ENCODE results near the gene KLHDC8A.
"Not testable (repeated sequence)": the region's sequence is repeated elsewhere in the genome, so short reads cannot be mapped to it uniquely, and the experiment has no call there.

The KLHDC8A gene

GRCh38 chr1:205370780-205371179 is 14.1 kb upstream of the KLHDC8A start:
- DNase-seq, result no peak

GRCh38 chr1:205369701-205370123 is 13.0 kb upstream of the KLHDC8A start:
- peak; percentile 66 for DNase-seq

- no peak for DNase-seq
These were observed 11.8 kb upstream of the KLHDC8A start for GRCh38 chr1:205368478-205368877.

GRCh38 chr1:205365945-205366463 is 9.3 kb upstream of the KLHDC8A start:
- no peak for DNase-seq

- DNase-seq, result not testable (repeated sequence)
These were observed 8.4 kb upstream of the KLHDC8A start for GRCh38 chr1:205365086-205365485.

- no peak for DNase-seq
These were observed 4.2 kb upstream of the KLHDC8A start for GRCh38 chr1:205360891-205361290.

- no peak for DNase-seq
These were observed 3.2 kb upstream of the KLHDC8A start for GRCh38 chr1:205359771-205360565.

GRCh38 chr1:205358579-205358978 is 1.9 kb upstream of the KLHDC8A start:
- DNase-seq, result no peak

GRCh38 chr1:205357567-205357966 is 845 bp upstream of the KLHDC8A start:
- DNase-seq, result no peak

GRCh38 chr1:205355075-205355453 is 1.7 kb downstream of the KLHDC8A start:
- DNase-seq, result no peak

GRCh38 chr1:205354259-205355074 is 2.3 kb downstream of the KLHDC8A start:
- peak; percentile 75 for DNase-seq

- no peak for DNase-seq
These were observed 3.1 kb downstream of the KLHDC8A start for GRCh38 chr1:205353612-205354011.

GRCh38 chr1:205353191-205353590 is 3.5 kb downstream of the KLHDC8A start:
- no peak for DNase-seq

GRCh38 chr1:205351984-205352713 is 4.6 kb downstream of the KLHDC8A start:
- DNase-seq, result peak; percentile 77

- no peak for DNase-seq
These were observed 6.0 kb downstream of the KLHDC8A start for GRCh38 chr1:205350691-205351141.

GRCh38 chr1:205350124-205350523 is 6.6 kb downstream of the KLHDC8A start:
- no peak for DNase-seq

GRCh38 chr1:205348554-205349487 is 7.9 kb downstream of the KLHDC8A start:
- peak; percentile 26 for DNase-seq

GRCh38 chr1:205346956-205347574 is 9.7 kb downstream of the KLHDC8A start:
- DNase-seq, result no peak

GRCh38 chr1:205345761-205346160 is 11.0 kb downstream of the KLHDC8A start:
- no peak for DNase-seq

GRCh38 chr1:205344066-205344928 is 12.4 kb downstream of the KLHDC8A start:
- DNase-seq, result peak; percentile 66

Measured in RPMI8226 (cell line).